Articular chondrocyte of knee joint (primary cell): ENCODE data around the gene ZSWIM8. TPM values are rescaled to one million over a fixed set of nuclear protein-coding genes. Genes with fewer than 3 reads are reported as not detected.

Source experiments
- small RNA-seq: library from RNA; depleted of rRNA; stranded (forward); fragments of <200 nt; gene quantifications from one replicate; pipeline ENCODE3, GENCODE V24; 2012
- total RNA-seq: library from RNA; depleted of rRNA; stranded (reverse); fragments of >200 nt; gene quantifications from 2 replicates; pipeline ENCODE4 v1.2.3, GENCODE V29; 2012

Gene ZSWIM8, protein sequence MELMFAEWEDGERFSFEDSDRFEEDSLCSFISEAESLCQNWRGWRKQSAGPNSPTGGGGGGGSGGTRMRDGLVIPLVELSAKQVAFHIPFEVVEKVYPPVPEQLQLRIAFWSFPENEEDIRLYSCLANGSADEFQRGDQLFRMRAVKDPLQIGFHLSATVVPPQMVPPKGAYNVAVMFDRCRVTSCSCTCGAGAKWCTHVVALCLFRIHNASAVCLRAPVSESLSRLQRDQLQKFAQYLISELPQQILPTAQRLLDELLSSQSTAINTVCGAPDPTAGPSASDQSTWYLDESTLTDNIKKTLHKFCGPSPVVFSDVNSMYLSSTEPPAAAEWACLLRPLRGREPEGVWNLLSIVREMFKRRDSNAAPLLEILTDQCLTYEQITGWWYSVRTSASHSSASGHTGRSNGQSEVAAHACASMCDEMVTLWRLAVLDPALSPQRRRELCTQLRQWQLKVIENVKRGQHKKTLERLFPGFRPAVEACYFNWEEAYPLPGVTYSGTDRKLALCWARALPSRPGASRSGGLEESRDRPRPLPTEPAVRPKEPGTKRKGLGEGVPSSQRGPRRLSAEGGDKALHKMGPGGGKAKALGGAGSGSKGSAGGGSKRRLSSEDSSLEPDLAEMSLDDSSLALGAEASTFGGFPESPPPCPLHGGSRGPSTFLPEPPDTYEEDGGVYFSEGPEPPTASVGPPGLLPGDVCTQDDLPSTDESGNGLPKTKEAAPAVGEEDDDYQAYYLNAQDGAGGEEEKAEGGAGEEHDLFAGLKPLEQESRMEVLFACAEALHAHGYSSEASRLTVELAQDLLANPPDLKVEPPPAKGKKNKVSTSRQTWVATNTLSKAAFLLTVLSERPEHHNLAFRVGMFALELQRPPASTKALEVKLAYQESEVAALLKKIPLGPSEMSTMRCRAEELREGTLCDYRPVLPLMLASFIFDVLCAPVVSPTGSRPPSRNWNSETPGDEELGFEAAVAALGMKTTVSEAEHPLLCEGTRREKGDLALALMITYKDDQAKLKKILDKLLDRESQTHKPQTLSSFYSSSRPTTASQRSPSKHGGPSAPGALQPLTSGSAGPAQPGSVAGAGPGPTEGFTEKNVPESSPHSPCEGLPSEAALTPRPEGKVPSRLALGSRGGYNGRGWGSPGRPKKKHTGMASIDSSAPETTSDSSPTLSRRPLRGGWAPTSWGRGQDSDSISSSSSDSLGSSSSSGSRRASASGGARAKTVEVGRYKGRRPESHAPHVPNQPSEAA (N-terminal part only)
- 50.2 and 60.4 TPM in 2 replicates for total RNA-seq

DNA sequence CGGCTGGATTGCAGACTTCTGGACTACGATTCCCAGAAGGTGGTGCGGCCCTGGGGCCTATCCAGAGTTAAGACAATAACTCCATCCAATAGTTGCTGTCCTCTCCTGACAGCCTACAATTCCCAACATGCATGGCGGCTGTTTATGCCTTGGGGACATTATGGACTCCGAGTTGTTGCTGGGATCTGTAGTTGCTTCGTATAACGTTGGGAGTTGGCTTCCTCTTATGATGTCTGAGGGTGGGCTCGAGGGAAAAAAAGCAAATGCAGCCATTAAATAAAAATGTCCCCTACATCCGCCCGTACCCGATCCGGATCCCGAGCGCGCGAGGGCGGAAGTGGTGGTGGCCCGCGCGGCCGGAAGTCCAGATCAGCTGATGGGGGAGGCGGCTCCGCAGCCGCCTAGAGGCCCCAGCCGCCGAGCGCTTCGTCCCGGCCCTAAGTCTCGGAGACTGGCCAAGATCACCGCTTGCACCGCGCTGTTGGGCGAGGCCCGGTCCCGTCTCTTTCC, at the start of gene ZSWIM8:
Gene ZSWIM8, plus strand, starts transcription at position 396 of the 510 bp plus-strand sequence. CDS start 273 bp downstream, outside the sequence.

GRCh38 chr10:73743905-73744663, 41.3 kb upstream of the ZSWIM8 start, which contains the start of gene SEC24C:
SEC24C (plus strand) TSS chr10:73744372; CDS start chr10:73746833, 2,461 bp downstream.

GRCh38 chr10:73781879-73782748, 3.3 kb upstream of the ZSWIM8 start, which contains the start of gene CHCHD1:
CHCHD1 (plus strand) TSS chr10:73782048; CDS start chr10:73782076, 28 bp downstream.

Small RNA genes within 50 kb of the gene (small RNA-seq; reads per million reads assigned to genes)
- gene AC022400.4 = not detected
- not detected for gene AC022400.9
- not detected for gene ZSWIM8-AS1

Other genes with a start within 250 kb of the ZSWIM8 start
- 12.8 and 16.1 TPM in 2 replicates for gene USP54, start 194.3 kb upstream of the ZSWIM8 start, total RNA-seq
- 0.26 and 0.32 TPM in 2 replicates for gene MYOZ1, start 144.1 kb upstream of the ZSWIM8 start, total RNA-seq
- gene SYNPO2L, start 129.6 kb upstream of the ZSWIM8 start, total RNA-seq = not detected in 2 replicates
- 3.6 and 4.7 TPM in 2 replicates for gene AGAP5, start 87.5 kb upstream of the ZSWIM8 start, total RNA-seq
- 47.0 and 49.2 TPM in 2 replicates for gene SEC24C, start 41.2 kb upstream of the ZSWIM8 start, total RNA-seq
- gene CHCHD1, start 3.6 kb upstream of the ZSWIM8 start, total RNA-seq = 18.0 and 18.2 TPM in 2 replicates
- gene NDST2, start 26.0 kb downstream of the ZSWIM8 start, total RNA-seq = 18.3 and 20.4 TPM in 2 replicates
- gene CAMK2G, start 88.9 kb downstream of the ZSWIM8 start, total RNA-seq = 17.7 and 20.1 TPM in 2 replicates
- 40.5 and 42.2 TPM in 2 replicates for gene PLAU, start 125.5 kb downstream of the ZSWIM8 start, total RNA-seq
- 179 and 185 TPM in 2 replicates for gene VCL, start 212.5 kb downstream of the ZSWIM8 start, total RNA-seq